Stimulated activated effector memory CD8-positive, alpha-beta T cell treated with anti-CD3 and anti-CD28 coated beads, Interleukin-12 subunit alpha, Interleukin-12 subunit beta, amount 100 ng/mL, for 72 hours (primary cell): ENCODE results near the gene CCDC61.

Source experiments
- ATAC-seq: fragments of 150-1000 bp; cut with Tn5 transposase; 2 replicates; pipeline ENCODE4 v1.10.0; 2021
- DNase-seq, 2 donors: peaks; one replicate each; pipeline ENCODE4 v3.0.0; 2021 to 2022; ENCODE audit warnings: low spot score in 2 of 2
- H3K27ac Mint-ChIP-seq: one replicate; pipeline ENCODE4 v1.8.0; 2022; ENCODE audit warnings: mild to moderate bottlenecking, mixed read lengths
- H3K36me3 Mint-ChIP-seq: one replicate; pipeline ENCODE4 v1.8.0; 2022; ENCODE audit warnings: mild to moderate bottlenecking, mixed read lengths
- H3K4me1 Mint-ChIP-seq: one replicate; pipeline ENCODE4 v1.8.0; 2022; ENCODE audit warnings: mixed read lengths
- H3K4me3 Mint-ChIP-seq: one replicate; pipeline ENCODE4 v1.8.0; 2022; ENCODE audit warnings: mild to moderate bottlenecking, mixed read lengths
- H3K9me3 Mint-ChIP-seq: one replicate; pipeline ENCODE4 v1.8.0; 2022; ENCODE audit warnings: mixed read lengths

Gene CCDC61

DNA sequence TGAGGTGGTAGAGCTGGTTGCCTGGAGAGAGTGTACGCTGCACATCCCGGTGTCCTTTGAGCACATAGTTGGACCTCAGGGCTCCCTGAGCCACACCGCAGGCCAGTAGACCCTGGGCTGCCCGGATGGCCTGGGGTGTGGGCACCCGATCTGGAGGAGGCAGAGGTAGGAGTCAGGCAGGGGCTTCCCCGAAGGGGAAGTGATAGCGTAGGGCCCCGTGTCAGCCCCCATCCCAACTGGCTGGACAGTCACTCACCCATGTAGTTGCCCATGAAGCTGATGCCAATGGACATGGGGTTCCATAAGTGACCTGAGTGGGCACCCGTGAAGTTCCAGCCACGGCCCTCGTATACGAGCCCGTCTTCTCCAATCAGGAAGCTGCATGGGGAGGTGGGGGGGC, 24.0 kb downstream of the CCDC61 start:
- Mint-ChIP-seq H3K4me3 (no peak overlapping the region), H3K4me1 (peaks cover 24% of the 10 kb centered on the region), H3K27ac (no peak overlapping the region), H3K36me3 (peaks cover 7% of the 10 kb centered on the region), H3K9me3 (no peaks in the 10 kb centered on the region)
- DNase-seq (no peak), ATAC-seq (no peak)

DNA sequence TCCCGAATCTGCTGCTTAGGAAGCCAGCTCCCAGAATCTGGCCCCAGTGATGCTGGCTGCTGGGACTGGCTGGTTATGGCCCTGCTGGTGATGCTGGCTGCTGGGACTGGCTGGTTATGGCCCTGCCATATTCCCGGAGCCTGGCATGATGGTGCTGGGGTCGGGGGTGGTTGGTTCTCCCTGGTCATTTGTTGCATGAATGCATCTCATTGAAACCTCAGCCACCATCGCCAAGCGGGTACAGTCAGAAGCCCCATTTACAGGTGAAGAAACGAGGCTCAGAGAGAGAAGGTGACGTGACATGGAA, 25.5 kb downstream of the CCDC61 start:
- no peak overlapping the region for H3K4me3 Mint-ChIP-seq
- H3K36me3 Mint-ChIP-seq = peaks cover 7% of the 10 kb centered on the region

DNA sequence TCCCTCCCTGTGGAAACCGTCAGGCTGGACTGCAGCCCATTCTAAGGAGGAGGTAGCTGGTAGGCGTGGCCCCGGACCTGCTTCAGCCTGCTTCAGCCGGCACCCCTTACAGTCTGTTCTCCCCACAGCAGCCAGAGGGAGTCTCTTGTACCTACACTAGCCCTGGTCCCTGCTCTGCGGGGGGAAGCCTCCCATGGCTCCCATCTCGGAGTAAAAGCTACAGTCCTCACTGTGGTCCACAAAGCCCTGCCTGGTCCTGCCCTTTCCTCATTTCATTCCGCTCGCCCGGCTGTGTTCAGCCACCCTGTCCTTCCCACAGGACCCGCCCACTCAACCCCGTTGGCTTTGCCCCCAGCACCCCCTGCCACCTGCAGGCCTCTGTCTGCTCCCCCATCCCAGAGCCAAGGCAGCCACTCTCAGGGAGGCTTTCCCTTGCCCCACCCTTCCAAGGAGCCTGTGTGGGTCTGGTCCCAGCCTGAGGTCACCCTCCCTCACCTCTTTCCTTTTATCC, 26.3 kb downstream of the CCDC61 start:
- no peak for DNase-seq
- Mint-ChIP-seq H3K4me3 (no peak overlapping the region), H3K36me3 (peaks cover 1% of the 10 kb centered on the region), H3K4me1 (peaks cover 15% of the 10 kb centered on the region), H3K9me3 (no peaks in the 10 kb centered on the region), H3K27ac (no peak overlapping the region)
- ATAC-seq = no peak

More for the DNA sequence above, 25.5 kb downstream of the CCDC61 start:
- no peak for DNase-seq
- Mint-ChIP-seq H3K27ac (no peak overlapping the region), H3K9me3 (no peaks in the 10 kb centered on the region), H3K4me1 (peaks cover 15% of the 10 kb centered on the region)
- ATAC-seq = no peak

DNA sequence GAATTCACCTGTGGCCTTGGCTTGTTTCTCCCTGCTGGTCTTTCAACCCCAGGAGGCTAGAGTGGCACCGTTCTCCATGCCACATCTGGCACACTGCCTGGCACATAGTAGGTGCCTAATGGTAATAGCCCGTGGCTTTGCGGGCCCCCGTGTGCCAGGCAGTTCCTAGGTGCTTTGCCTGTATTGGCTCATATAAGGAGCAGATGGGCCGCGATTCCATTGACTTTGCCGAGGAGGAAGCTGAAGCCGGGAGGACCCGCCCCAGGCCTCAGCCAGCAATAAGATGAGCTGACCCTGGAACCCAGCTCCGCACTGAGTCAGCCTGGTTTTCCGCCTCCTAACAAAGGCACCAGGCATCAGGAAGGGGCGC, 26.8 kb downstream of the CCDC61 start:
- Mint-ChIP-seq H3K4me1 (peaks cover 14% of the 10 kb centered on the region), H3K36me3 (no peaks in the 10 kb centered on the region), H3K27ac (no peak overlapping the region), H3K4me3 (no peak overlapping the region), H3K9me3 (no peaks in the 10 kb centered on the region)
- DNase-seq = no peak
- ATAC-seq = no peak

DNA sequence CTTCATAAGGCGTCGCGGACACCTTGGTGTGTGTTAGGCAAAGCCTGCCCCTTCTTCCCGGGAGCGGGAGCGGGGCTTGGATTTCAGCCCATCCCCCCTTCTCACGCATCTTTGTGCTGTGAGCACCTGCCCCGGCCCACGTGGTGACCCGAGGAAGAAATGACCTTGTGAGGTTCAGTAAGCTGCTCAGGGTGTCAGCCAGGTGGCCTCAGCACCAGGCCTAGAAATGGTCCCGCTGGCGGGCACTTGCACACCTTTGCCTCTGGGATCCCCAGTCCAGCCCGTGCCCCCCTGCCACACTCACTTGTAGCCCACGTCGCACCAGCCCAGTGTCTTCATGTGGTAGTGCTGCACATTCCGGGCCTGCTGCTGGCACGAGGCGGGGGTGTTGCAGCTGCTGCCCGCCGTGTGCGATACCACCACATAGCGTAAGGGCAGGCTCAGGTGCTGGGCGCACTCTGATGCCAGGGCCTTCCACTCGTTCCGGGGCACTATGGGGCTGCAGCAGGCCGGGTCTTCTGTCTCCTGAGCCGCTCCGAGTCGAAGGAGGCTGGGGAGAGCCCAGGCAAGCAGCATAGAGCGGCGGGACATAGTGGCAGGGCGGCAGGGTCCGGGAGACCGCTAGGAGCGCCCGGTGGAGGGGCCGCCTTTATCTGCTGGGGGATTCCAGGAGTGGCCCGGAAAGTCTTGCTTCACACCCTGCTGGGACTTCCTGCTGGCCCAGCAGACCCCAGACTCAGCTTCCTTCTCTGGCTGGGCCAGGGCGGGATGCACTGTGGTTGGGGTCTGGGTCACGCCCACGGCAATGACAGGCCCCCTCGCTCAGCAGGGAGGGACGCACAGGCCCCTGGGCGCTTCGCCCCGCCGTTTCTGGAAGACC, 27.4 kb downstream of the CCDC61 start, which contains the start of gene PGLYRP1:
Gene PGLYRP1, minus strand, starts transcription at position 623 of the 880 bp plus-strand sequence. Its CDS starts 32 bp downstream, at position 591.
- ATAC-seq = peak; percentile 23
- no peaks in the 10 kb centered on the region for H3K9me3 Mint-ChIP-seq

DNA sequence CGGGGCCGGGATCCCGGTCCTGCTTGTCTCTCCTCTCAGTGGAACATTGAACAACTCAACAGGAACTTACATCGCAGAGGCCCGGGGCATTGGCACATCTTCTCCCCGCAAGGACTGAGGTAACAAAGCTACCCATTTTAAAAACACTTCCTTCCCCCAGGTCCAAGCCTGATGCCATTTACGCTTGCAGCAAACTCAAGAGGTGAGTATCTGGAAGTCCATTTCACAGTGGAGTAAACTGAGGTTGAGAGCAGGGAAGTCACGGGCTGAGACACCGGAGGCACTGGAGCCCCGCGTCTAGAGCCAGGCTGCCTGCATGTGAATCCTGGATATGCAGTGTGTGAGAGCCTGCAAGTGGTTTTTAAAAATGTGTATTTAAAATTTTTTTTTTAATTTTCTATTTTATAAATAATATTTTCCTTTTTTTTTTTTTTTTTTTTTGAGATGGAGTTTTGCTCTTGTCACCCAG, 28.1 kb downstream of the CCDC61 start:
- ATAC-seq (no peak), DNase-seq (no peak)
- Mint-ChIP-seq H3K27ac (no peak overlapping the region), H3K36me3 (no peaks in the 10 kb centered on the region), H3K9me3 (no peaks in the 10 kb centered on the region), H3K4me3 (no peak overlapping the region), H3K4me1 (peaks cover 13% of the 10 kb centered on the region)

More for the DNA sequence above, 27.4 kb downstream of the CCDC61 start, which contains the start of gene PGLYRP1:
- Mint-ChIP-seq H3K36me3 (no peaks in the 10 kb centered on the region), H3K27ac (no peak within 1 kb of the TSS), H3K4me1 (peaks cover 13% of the 10 kb centered on the region), H3K4me3 (no peak within 1 kb of the TSS)
- DNase-seq = no peak

DNA sequence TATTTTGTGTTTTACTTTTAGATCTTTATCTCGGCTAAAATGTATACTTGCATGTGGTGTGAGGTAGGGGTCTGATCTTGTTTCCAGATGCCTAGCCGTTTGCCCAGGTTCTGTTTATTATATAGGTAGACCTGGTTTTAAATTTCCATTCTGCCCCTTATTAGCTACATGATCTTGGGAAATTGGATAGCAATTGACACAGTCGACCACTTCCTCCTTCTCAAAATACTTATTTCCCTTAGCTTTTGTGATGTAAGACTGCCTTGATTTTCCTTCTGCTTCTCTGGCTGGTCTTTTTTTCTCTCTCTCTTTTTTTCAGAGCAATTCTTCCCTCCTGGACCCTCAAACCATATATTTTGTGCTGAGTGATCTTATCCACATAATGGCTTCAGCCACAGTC, 30.6 kb downstream of the CCDC61 start:
- Mint-ChIP-seq H3K36me3 (no peaks in the 10 kb centered on the region), H3K9me3 (no peaks in the 10 kb centered on the region), H3K4me3 (no peak overlapping the region), H3K27ac (no peak overlapping the region), H3K4me1 (peaks cover 19% of the 10 kb centered on the region)
- DNase-seq = no peak
- ATAC-seq = no peak

DNA sequence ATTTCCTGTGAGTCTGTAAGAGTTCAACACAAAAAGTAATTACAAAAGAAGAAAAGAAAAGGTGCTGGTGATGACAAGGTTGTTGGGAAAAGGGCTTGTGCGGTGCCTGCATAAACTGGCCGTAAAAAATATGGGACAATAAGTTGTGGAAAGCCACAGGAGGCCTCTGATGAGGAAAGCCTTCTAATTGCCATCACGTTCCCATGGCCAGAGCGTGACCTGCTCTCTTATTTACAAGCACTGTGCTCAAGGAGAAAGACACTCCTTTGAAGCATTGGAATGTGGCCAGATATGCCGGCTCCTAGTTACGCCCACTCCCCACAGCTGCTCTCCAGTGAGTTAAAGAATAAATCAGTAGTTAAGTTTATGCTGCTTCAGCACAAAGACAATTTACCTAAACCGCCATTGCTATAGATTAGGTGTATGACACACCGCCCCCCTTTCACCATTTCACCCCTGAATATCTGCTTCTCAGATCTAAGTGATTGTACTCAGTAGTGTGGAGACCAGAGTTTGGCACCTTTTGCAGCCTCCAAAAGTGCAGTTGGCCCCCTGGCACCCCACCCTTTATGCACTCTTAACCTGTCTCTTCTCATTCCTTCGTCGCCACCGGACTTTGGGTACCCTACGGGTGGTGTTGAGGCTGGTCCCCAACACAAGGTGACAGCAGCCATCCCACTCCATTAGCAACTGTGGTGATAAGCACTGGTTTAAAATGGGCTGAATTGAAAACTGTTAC, 35.7 kb downstream of the CCDC61 start:
- no peak for ATAC-seq
- no peaks in the 10 kb centered on the region for H3K36me3 Mint-ChIP-seq
- no peaks in the 10 kb centered on the region for H3K9me3 Mint-ChIP-seq
- H3K27ac Mint-ChIP-seq = no peak overlapping the region
- DNase-seq = no peak
- no peak overlapping the region for H3K4me3 Mint-ChIP-seq
- H3K4me1 Mint-ChIP-seq = peaks cover 16% of the 10 kb centered on the region

DNA sequence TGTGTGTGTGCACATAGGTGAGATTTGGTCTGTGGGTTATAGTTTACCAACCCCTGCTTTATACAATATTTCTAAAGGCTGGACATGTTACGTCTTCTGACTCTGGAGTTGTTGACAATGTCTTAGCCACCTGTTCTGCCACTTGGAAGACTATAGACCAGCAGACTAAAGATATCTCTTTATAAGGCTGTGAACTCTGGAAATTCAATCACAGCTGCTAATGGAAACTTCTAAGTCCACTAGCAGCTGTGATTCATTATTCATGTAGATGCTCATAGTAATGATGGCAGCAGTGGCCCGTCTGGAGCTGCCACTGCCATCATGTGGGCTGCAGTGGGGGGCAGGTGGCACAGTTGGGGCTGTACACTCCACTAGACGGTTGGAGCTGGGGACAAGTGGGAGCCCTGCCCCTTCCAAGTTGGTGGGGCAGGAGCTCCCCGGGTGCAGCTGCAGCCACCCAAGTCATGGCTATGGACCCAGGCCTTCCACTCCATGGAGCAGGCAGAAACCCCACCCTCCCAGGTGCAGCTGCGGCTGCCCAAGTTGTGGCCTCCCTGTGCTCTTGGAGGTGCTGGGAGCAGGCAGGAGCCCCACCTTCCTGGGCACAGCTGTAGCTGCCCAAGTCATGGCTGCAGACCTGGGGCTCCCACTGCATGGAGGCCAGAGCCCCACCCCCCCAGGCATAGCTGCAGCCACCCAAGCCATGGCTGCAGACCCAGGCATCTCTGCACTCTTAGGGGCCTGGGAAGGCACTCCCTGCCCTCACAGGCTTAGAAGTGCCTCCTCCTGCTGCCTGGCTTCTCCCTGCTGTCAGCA, 36.7 kb downstream of the CCDC61 start:
- DNase-seq = peak in 1 of 2 donors; percentile 28
- no peak overlapping the region for H3K4me3 Mint-ChIP-seq
- no peak for ATAC-seq
- no peak overlapping the region for H3K27ac Mint-ChIP-seq
- no peaks in the 10 kb centered on the region for H3K9me3 Mint-ChIP-seq
- H3K4me1 Mint-ChIP-seq = peaks cover 6% of the 10 kb centered on the region
- H3K36me3 Mint-ChIP-seq = no peaks in the 10 kb centered on the region

DNA sequence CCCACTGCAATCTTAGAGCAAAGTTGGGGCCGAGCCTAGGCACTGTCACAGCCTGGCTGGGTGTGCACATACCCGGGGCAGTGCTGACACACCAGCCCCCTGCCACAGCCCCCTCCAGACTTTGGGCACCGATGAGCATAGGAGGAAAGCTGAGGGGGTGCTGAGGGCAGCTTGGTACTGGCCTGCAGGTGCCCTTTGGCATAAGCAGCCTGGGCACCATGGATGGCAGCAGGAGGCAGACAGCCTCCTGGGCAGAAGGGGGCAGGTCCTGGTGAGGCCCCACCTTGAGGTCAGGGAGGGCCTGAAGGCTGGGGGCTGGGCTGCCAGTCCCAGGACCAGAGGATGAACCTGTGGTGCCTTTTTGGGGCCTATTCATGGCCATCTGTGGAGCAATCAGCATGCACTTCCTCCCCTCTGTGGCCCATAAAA, 37.3 kb downstream of the CCDC61 start:
- no peak overlapping the region for H3K4me3 Mint-ChIP-seq
- H3K9me3 Mint-ChIP-seq = no peaks in the 10 kb centered on the region
- no peaks in the 10 kb centered on the region for H3K36me3 Mint-ChIP-seq
- H3K27ac Mint-ChIP-seq = no peak overlapping the region
- DNase-seq (peak in 1 of 2 donors; percentile 41), ATAC-seq (no peak)
- peaks cover 6% of the 10 kb centered on the region for H3K4me1 Mint-ChIP-seq

DNA sequence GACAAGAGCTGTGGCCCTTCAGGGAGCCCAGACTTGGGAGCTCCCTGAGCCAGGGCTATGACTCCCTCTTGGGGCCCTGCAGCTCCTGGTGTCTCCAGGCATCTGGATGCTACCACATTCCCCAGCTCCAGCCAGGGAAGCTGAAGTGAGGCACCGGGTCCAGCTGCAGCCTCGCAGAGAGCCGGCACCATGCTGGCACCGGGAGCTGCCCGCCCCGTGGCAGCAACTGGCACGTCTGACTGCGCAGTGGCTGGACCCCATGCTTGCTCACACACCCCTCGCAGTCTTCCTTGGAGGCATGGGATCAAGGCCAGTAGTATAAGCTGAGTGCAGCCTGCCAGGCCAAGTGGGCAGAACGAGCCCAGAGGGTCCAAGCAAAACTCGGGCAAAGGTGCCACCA, 38.1 kb downstream of the CCDC61 start:
- Mint-ChIP-seq H3K4me1 (peaks cover 6% of the 10 kb centered on the region), H3K4me3 (no peak overlapping the region), H3K36me3 (no peaks in the 10 kb centered on the region), H3K9me3 (no peaks in the 10 kb centered on the region), H3K27ac (no peak overlapping the region)
- no peak for ATAC-seq
- DNase-seq = no peak

DNA sequence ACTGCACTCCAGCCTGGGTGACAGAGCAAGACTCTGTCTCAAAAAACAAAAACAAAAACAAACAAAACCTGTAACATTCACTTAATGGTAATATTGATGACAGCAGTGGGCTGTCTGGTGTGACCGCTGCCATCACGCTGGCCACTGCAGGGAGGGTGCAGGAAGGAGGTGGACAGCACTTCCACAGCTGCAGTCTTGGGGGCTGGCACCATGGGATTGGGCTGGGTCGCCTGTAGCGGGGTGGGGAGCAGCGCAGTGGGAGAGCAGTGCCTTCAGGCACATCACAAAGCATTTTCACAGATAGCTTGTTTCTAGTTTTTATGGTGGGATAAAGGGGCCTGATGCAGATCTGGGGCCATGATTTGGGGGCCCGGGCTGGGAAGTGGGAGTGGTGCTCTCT, 40.3 kb downstream of the CCDC61 start:
- H3K4me1 Mint-ChIP-seq = no peaks in the 10 kb centered on the region
- DNase-seq (no peak), ATAC-seq (no peak)
- H3K27ac Mint-ChIP-seq = no peak overlapping the region
- no peaks in the 10 kb centered on the region for H3K36me3 Mint-ChIP-seq
- H3K4me3 Mint-ChIP-seq = no peak overlapping the region
- H3K9me3 Mint-ChIP-seq = no peaks in the 10 kb centered on the region

DNA sequence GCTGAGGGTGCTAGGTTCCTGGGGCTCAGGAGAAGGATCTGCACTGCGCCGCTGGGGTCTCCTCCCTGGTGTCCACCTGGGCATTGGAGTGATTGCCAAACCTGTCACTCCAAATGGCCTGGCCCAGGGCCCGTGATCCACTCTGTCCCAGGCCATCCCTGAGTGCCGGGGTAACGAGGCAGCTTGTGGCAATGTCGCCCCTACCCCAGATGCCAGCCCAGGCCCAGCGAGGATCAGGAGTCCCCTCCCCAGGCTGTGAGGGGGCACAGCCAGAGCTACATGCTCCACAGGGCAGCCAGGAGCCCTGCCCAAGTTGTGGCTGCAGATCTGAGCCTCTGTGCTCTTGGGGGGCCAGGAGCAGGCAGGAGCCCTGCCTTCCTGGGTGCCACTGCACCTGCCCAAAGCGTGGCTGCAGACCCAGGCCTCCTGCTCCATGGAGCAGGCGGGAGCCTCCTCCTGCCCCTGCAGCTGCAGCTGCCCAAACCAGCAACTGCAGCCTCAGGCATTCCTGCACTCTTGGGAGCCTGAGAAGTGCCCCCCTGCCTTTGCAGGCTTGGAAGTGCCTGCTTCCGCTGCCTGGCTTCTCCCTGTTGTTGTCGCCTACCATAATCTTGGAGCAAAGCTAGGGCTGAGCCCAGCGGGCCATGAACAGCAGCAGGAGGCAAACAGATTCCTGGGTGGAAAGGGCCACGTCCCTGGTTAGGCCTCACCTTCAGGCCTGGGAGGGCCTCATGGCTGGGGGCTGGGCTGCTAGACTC, 40.9 kb downstream of the CCDC61 start:
- DNase-seq = no peak
- Mint-ChIP-seq H3K36me3 (no peaks in the 10 kb centered on the region), H3K9me3 (no peaks in the 10 kb centered on the region), H3K4me1 (no peaks in the 10 kb centered on the region), H3K27ac (no peak overlapping the region), H3K4me3 (no peak overlapping the region)
- no peak for ATAC-seq

DNA sequence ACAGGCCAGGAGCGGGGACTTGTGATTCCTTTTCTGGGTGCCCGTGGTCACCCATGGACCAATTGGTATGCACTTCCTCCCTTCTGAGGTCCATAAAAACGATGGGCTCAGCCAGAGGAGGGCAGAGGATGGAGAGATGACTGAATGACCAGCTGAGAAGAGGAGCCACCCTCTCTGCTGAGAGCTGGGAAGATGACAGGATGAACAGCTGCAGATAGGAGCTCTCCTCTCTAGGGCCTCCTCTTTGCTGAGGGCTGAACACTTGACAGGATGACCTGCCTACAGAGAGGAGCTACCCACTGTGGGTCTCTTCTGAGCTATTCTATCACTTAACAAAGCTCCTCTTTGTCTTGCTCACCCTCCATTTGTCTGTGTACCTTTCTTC, 41.5 kb downstream of the CCDC61 start:
- no peak for DNase-seq
- no peaks in the 10 kb centered on the region for H3K4me1 Mint-ChIP-seq
- no peaks in the 10 kb centered on the region for H3K9me3 Mint-ChIP-seq

More for the DNA sequence above, 41.5 kb downstream of the CCDC61 start:
- no peak overlapping the region for H3K27ac Mint-ChIP-seq
- no peak overlapping the region for H3K4me3 Mint-ChIP-seq
- H3K36me3 Mint-ChIP-seq = no peaks in the 10 kb centered on the region
- ATAC-seq = no peak
